ENCODE measurements around the gene DCDC2. TPM values are rescaled to one million over a fixed set of nuclear protein-coding genes. Genes with fewer than 3 reads are reported as not detected.
"Not testable (repeated sequence)": the region's sequence is repeated elsewhere in the genome, so short reads cannot be mapped to it uniquely, and the experiment has no call there.

The DCDC2 gene
- total RNA-seq, 1 experiment from 2014 or later, result 5.6 TPM

GRCh38 chr6:24240943-24241342 is 116.9 kb downstream of the DCDC2 start:
- no peak for TF ChIP-seq EZH2 (IDR thresholded peaks at IDR 0.05; ENCODE audit: low read depth)
- TF ChIP-seq, protein P1, sequence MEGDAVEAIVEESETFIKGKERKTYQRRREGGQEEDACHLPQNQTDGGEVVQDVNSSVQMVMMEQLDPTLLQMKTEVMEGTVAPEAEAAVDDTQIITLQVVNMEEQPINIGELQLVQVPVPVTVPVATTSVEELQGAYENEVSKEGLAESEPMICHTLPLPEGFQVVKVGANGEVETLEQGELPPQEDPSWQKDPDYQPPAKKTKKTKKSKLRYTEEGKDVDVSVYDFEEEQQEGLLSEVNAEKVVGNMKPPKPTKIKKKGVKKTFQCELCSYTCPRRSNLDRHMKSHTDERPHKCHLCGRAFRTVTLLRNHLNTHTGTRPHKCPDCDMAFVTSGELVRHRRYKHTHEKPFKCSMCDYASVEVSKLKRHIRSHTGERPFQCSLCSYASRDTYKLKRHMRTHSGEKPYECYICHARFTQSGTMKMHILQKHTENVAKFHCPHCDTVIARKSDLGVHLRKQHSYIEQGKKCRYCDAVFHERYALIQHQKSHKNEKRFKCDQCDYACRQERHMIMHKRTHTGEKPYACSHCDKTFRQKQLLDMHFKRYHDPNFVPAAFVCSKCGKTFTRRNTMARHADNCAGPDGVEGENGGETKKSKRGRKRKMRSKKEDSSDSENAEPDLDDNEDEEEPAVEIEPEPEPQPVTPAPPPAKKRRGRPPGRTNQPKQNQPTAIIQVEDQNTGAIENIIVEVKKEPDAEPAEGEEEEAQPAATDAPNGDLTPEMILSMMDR (conservative IDR thresholded peaks at IDR 0.05), result no peak
- no peak for DNase-seq
- Histone ChIP-seq H3K27me3 (ENCODE audit: insufficient read depth, low read depth) (no peaks in the 10 kb centered on the region), H3K4me3 (no peak overlapping the region), H3K4me1 (replicated peaks; ENCODE audit: insufficient read depth) (no peaks in the 10 kb centered on the region), H3K9me3 (ENCODE audit: insufficient read depth, low read depth) (no peaks in the 10 kb centered on the region), H4K20me1 (ENCODE audit: insufficient read depth) (no peaks in the 10 kb centered on the region), H2AFZ (no peak overlapping the region), H3K79me2 (ENCODE audit: low read depth) (no peaks in the 10 kb centered on the region), H3K9me2 (ENCODE audit: insufficient read depth) (no peaks in the 10 kb centered on the region), H3K4me2 (no peak overlapping the region), H3K36me3 (ENCODE audit: low read depth) (no peaks in the 10 kb centered on the region), H3K27ac (no peak overlapping the region), H3F3A (ENCODE audit: insufficient read depth, low read depth) (peaks cover 8% of the 10 kb centered on the region; the same call in 1 of the 2 replicates)
- no TSS peak for BruUV-seq (replicated peaks)
- intact Hi-C loops (cut with micrococcal nuclease; ENCODE audit: unreplicated experiment), result no loop called here
- ChIA-PET CTCF (interaction anchor here (0.5 kb wide), 1 partner anchor 31 kb away, joined by 3 read pairs; no protein-coding TSS in a partner anchor), POLR2A (ENCODE audit: unreplicated experiment) (no interaction called here)

GRCh38 chr6:24240380-24240928 is 117.4 kb downstream of the DCDC2 start:
- Histone ChIP-seq H4K20me1 (ENCODE audit: insufficient read depth) (no peaks in the 10 kb centered on the region), H3K36me3 (ENCODE audit: low read depth) (no peaks in the 10 kb centered on the region), H3K9me3 (ENCODE audit: insufficient read depth, low read depth) (no peaks in the 10 kb centered on the region), H3K79me2 (ENCODE audit: low read depth) (no peaks in the 10 kb centered on the region), H3K4me2 (no peak overlapping the region), H3F3A (ENCODE audit: insufficient read depth, low read depth) (peaks cover 8% of the 10 kb centered on the region; the same call in 1 of the 2 replicates), H3K4me1 (replicated peaks; ENCODE audit: insufficient read depth) (no peaks in the 10 kb centered on the region), H3K27me3 (ENCODE audit: insufficient read depth, low read depth) (no peaks in the 10 kb centered on the region), H3K27ac (no peak overlapping the region), H3K4me3 (no peak overlapping the region), H2AFZ (no peak overlapping the region), H3K9me2 (ENCODE audit: insufficient read depth) (no peaks in the 10 kb centered on the region)
- DNase-seq, result no peak
- no peak for TF ChIP-seq EZH2 (IDR thresholded peaks at IDR 0.05; ENCODE audit: low read depth)
- TF ChIP-seq, protein P1 (conservative IDR thresholded peaks at IDR 0.05), result no peak
- ChIA-PET POLR2A (ENCODE audit: unreplicated experiment) (no interaction called here), CTCF (no interaction called here)
- BruUV-seq (replicated peaks), result no TSS peak
- intact Hi-C loops (cut with micrococcal nuclease; ENCODE audit: unreplicated experiment), result no loop called here

- Histone ChIP-seq H3K36me3 (ENCODE audit: low read depth) (no peaks in the 10 kb centered on the region), H3K4me1 (replicated peaks; ENCODE audit: insufficient read depth) (no peaks in the 10 kb centered on the region), H3K4me2 (no peak overlapping the region), H2AFZ (no peak overlapping the region), H4K20me1 (ENCODE audit: insufficient read depth) (no peaks in the 10 kb centered on the region), H3K27me3 (ENCODE audit: insufficient read depth, low read depth) (no peaks in the 10 kb centered on the region), H3K9me3 (ENCODE audit: insufficient read depth, low read depth) (no peaks in the 10 kb centered on the region), H3K9me2 (ENCODE audit: insufficient read depth) (no peaks in the 10 kb centered on the region), H3K4me3 (no peak overlapping the region), H3F3A (ENCODE audit: insufficient read depth, low read depth) (peaks cover 8% of the 10 kb centered on the region; the same call in 1 of the 2 replicates), H3K79me2 (ENCODE audit: low read depth) (no peaks in the 10 kb centered on the region), H3K27ac (no peak overlapping the region)
- CTCF ChIA-PET, result no interaction called here
- TF ChIP-seq, protein P1 (conservative IDR thresholded peaks at IDR 0.05), result no peak
- no peak for TF ChIP-seq EZH2 (IDR thresholded peaks at IDR 0.05; ENCODE audit: low read depth)
- intact Hi-C loops (cut with micrococcal nuclease; ENCODE audit: unreplicated experiment), result no loop called here
- BruUV-seq (replicated peaks), result no TSS peak
- POLR2A ChIA-PET (ENCODE audit: unreplicated experiment), result no interaction called here
- DNase-seq, result no peak
Observed at GRCh38 chr6:24238700-24239099, 119.2 kb downstream of the DCDC2 start.

GRCh38 chr6:24236779-24237178 is 121.1 kb downstream of the DCDC2 start:
- intact Hi-C loops (cut with micrococcal nuclease; ENCODE audit: unreplicated experiment); DNase-seq; H3K79me2 ChIP-seq (ENCODE audit: low read depth); CTCF ChIA-PET; H3K4me2 ChIP-seq; H3K4me3 ChIP-seq; H3F3A ChIP-seq (ENCODE audit: insufficient read depth, low read depth); H3K9me3 ChIP-seq (ENCODE audit: insufficient read depth, low read depth); H3K4me1 ChIP-seq (replicated peaks; ENCODE audit: insufficient read depth); H2AFZ ChIP-seq; H4K20me1 ChIP-seq (ENCODE audit: insufficient read depth); H3K27me3 ChIP-seq (ENCODE audit: insufficient read depth, low read depth); POLR2A ChIA-PET (ENCODE audit: unreplicated experiment); H3K36me3 ChIP-seq (ENCODE audit: low read depth); BruUV-seq (replicated peaks); H3K27ac ChIP-seq; H3K9me2 ChIP-seq (ENCODE audit: insufficient read depth): not testable (repeated sequence)
